Activated CD4-positive, alpha-beta T cell treated with anti-CD3 and anti-CD28 coated beads for 1 hour (primary cell): ENCODE data around the gene QKI.

Experiments
- DNase-seq: peaks from one replicate; pipeline ENCODE4 v3.0.0-alpha.2; 2020

Gene QKI

DNA sequence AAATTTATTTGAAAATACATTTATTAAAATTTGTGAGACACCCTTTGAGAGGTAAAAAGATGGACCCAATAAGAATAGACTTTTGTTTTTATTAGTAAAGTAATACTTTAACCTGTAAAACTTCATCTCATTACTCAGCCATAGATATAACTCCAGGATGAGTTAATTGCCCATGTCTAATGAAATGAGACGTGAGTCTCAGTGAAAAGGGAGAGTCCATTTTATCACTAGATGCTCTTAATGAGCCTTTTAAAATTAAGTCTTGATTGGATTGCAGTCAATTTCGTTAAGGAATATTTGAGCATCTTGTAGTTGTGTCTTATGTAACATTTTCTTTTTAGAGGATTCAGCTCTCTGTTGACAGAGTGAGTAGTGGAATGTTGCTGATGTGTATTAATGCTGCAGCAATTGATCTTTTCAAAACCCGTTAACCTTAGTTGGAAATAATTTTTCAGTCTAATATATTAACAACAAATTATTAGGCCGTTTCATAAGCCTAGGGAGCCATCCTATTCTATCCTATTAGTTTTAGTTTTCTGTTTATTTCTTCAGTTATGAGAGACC, 77.3 kb downstream of the QKI start:
- DNase-seq = no peak

DNA sequence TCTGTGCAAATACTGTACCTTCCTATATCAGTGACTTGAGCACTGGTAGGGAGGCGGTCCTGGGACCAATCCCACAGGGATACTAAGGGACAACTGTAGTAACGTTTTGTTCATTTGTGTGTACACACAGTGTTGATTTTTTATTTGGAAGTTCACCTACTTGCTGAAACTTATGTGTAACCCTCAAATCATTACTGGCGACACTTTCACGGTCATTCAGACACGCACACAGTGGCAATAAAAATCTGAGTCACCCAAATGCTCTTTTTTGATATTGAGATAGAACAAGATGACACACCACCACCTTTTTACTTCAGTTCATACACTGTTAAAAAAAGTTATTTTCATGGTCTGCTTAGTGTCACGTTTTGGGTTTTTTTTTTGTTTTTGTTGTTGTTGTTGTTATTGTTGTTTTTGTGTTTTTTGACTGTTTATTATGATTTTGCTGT, 79.8 kb downstream of the QKI start:
- no peak for DNase-seq

DNA sequence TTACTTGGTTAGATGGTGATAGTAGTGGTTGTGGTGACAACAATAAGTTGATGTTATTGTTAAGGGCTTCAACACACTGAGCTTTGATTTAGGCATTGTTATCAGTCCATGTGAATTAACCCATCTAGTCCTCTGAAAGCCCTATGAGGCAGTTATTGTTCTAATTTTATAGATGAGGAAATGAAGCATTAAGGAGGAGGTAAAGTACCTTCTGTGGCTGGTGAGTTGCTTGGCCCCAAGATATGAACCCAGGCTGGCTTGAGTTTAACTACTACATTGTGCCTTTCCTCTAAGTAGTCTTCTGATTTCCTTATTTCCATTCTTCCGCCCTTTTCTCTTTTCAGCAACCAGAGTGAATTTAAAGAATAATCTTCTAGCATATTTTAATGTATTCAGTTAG, 81.7 kb downstream of the QKI start:
- DNase-seq = no peak

DNA sequence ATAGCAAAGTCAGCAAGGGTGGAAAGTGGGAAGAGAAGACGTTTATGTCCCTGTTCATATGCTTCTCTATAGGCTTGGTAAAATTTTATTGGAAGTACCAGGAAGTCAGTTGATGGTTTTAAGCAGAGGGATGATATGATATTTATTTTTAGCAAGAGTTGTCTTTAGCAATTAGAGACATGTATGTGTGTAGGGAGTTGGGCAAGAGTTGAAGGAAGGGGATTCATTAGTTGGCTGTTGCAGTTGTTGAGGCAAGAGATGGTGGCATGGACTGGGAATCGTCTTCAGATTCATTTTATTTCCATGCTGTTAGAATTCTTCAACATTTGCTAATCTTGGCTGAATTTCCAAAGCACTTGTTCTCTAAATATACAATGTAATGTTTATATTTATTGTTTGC, 85.6 kb downstream of the QKI start:
- no peak for DNase-seq

DNA sequence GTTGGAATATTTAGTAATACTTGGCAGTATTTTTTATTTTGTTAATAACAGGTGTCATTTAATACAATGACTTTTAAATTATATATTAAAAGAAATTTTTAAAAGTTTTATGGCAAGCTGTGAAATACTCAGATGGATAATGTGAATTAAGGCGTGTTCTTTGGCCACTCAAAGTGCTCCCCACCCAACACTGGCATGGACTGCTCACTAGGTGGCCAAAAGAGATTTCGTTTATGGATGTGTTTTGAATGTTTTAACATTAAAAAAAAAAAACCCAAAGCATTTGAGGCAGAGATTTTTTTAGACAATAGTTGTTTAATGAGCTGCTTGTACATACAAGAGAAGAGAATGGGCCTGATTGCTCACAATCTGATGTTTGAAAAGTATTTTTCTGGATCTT, 86.5 kb downstream of the QKI start:
- no peak for DNase-seq

DNA sequence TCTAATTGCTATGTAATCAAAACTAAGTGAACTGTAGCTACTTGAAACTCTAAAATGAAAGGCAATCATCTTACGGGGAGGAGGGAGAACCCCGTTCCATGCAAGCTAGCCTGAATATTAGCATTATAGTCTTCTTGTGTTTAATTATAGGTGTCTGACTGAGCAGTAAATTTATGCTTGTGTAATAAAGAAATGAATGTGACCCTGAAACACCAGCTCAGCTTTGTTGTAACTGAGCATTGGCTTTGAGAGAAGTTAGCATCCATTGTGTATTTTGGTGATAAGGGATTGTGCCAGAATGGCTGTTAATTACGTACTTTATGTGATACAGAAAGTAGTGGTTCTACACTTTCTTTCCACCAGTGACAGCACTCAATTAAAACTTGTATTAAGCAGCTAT, 86.9 kb downstream of the QKI start:
- no peak for DNase-seq

DNA sequence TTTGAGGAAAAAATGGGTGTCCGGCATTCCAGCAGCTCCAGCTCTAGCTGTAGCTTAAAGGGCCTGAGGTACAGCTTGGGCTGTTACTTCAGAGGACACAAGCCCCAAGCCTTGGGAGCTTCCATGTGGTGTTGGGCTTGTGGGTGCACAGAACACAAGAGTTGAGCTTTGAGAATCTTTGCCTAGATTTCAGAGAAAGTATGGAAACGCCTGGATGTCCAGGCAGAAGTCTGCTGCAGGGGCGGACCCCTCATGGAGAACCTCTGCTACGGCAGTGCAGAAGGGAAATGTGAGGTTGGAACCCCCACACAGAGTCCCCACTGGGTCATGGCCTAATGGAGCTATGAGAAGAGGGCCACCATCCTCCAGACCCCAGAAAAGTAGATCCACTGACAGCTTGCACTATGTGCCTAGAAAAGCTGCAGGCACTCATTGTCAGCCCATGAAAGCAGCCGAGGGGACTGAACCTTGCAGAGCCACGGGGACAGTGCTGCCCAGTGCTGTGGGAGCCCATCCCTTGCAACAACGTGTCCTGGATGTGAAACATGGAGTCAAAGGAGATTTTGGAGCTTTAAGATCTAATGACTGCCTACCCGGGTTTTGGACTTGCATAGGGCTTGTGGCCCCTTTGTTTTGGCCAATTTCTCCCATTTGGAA, 90.6 kb downstream of the QKI start:
- no peak for DNase-seq

DNA sequence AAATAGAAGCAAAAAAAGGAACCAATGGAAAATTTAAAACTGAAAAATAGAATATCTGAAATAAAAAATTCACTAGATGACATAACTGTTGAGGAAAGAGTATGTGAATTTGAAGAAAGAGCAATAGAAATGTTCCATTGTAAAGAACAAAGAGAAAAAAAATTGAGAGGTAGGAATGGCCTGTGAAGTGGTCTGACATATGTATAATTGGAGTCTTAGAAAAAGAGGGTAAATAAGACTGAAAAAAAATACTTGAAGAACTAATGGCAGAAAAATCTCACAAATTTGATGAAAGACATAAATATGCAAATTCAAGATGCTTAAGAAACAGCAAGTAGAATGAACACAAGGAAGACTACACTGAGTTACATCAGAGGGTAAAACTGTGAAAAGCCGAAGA, 93.4 kb downstream of the QKI start:
- DNase-seq = no peak

DNA sequence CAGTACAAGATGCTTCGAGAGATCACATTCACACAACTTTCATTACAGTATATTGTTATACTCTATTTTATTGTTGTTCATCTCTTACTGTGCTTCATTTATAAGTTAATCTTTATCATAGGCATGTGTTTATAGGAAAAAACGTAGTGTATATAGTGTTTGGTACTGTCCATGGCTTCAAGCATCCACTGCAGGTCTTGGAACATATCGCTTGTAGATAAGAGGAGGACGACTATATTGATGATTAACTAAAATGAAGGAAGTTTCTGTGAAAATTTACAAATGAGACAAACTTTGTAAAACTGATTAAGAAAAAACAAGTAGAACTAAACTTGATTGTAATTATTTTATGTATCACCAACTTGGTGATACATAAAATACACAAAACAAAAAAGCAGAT, 98.5 kb downstream of the QKI start:
- no peak for DNase-seq

DNA sequence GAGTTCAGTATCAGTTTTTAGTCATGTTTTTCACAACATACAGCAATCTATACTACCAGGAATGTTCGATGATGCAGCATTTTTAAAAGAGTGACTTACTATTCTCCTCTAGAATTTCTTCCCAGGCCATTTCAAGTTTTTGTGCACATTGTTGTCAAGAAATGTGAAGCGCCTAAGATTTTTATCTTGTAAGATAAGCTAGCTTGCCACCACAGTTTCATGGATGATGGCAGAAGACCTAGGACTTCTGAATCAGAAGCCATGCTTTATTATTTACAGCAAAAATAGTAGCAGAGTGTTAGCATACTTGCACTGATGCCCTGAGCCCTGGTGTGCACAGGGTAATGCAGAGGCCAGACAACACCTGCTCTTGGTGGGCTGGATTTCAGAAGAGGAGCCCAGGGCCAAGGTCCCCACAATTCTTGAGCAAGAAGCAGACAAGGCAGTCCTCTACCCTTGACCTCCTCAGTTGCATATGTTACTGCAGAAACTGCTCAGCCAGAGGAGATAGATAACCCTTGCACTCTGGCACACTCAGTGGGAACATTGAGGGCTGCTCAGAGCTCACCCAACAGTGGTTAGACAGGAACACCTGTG, 99.2 kb downstream of the QKI start:
- DNase-seq = no peak

DNA sequence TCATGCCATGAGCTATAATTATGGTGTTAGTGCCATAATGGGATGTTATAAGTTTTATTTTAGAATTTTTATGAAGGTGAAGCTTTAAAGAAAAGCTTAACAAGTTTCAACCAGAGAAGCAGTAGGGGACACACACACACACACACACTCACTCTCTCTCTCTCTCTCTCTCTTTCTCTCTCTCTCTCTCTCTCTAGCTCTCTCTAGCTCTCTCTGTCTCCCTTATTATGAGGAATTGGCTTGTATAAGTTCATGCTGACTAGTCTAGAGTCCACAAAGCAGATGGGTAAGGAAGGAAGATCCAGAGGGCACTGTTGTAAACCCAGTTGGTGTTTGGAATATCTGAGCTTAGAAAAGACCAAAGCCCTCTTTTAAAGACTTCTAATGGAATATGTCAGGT, 102.4 kb downstream of the QKI start:
- no peak for DNase-seq

DNA sequence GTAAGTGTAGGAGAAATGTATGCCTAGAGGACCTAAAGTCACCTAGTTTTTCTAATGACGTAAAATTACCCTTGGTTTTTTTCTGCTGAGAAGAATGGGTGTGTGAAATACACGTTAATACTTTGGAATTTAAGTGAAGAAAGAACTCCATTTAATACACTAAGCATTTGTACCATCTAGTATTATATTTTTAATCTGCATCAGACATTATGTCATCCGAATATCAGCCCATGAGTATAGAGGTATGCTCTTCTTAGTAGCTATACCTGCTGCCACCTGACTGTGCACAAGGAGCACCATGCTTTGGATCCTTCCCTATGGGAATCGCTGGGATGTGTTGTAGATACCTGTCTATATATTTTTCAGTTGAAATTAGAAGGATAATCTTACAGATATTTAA, 106.4 kb downstream of the QKI start:
- no peak for DNase-seq

DNA sequence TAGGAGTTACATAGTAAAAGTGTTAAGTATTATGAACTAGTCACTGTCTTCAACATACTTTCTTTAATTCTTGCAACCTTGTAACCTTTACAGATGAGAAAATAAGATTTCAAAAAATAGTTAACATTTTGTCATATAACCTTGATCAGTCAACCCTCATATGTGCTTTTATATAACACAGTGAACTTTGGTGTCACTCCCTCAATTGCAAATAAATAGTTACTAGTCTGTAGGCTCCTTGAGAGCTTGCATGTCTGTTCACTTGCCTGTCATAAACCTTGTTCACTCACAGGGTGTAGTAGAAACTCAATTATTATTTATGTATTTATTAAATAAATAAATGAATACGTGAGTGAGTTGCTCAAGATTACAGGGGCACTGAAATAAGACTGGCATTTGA, 107.5 kb downstream of the QKI start:
- no peak for DNase-seq

DNA sequence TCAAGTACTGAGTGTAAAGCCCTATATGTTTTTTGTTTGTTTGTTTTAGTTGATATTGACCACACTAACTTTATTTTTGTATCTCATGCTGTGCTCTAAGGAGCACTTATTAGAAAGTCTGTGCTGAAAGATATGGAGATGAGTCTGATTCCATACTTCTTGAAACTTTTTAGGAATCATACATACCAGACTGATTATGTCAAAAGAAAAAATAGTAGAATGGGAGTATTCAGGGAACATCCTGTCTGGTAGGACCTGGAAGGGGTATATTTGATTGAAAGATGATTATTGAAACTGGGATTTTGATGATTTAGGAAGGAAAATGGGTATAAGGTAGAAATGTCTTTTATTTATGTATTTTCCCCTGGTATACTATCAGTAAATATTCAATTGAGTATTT, 111.4 kb downstream of the QKI start:
- DNase-seq = no peak

DNA sequence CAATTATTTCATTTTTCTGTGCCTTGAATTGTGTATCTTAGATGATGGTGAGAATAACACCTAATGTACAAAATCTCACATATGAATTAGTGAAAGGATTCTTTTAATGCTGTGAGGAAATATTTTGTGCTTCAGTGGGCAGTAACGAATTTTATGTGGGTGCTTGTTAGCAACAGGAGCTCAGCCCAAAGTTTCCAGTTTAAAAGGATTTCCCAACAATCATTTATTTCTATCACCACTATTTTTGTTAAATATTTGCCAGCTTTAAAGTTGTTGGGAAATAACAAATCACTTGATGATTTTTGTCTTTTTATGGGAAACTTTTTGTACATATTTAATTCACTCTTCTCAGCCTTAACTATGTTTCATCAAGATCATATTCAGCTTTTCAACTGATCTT, 111.8 kb downstream of the QKI start:
- DNase-seq = no peak

DNA sequence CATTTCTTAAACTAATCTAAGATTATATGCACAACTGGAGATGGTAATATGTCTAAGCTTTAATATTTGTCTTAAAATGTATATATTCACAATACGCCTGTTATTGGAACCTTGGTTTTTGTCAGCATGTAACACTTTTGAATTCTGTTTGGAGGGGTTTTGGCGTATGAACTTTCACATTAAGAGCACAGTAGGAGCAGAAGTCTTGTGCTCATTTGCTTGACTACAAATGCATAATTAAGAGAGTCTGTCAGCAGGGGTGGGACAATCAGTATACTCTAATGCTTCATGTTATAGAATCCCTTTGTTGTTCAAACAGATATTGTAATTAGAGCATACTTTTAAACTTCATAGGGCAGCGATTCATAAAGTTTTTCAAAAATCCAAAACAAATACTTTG, 112.8 kb downstream of the QKI start:
- DNase-seq = no peak

DNA sequence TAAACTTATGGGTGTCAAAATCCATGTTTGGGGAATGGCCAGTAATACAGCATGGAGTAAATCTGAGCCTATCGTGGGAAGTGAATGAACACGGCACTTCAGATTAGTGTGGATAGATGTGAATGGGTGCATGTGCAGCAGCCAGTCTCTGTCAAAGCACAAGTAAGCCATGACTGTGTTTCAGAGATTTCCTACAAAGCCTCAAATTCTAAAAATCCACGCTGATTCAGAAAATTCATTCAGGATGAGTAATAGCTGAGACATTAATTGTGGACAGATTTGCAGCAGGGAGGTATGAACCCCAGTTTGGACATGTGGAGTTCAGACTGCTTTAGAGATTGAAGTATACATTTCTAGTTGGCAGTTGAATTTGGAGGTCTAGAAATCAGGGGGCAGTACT, 115.1 kb downstream of the QKI start:
- no peak for DNase-seq

DNA sequence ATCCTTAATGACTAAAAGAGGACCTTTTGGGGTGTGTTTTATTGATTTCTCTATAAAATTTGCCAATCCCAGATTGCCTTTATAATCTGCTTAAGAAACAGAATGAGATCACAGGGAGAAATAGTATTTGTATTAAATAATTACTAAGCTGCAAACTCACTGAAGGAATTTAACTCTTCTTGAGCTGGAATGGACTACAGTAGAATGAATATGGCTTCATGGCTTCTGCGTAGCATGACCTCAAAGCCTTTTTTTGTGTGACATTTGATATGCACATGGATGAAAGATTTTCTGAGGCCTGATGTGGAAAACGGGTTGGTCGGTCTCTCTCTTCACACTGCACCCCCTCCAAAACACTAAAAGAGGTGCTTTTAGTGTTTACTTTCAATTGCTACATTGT, 115.9 kb downstream of the QKI start:
- no peak for DNase-seq

DNA sequence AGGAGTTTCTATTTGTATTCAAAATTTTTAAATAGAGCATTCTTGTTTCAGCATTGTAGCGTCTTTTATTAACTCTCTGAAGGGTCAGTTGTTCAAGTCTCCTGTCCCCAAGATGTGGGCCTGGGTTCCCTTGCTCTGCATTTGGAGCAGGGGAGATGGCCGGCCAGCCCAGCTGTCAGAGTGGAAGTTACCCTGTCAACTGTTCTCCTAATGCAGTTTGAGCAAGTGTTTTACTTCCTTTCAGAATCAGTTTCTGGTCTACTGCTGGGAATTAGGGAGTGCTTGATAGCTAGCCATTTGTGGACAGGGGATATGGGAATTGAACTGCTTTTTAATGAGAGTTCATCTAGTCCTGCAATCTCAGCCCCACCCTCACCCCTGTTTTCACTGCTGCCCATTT, 116.6 kb downstream of the QKI start:
- DNase-seq = no peak

DNA sequence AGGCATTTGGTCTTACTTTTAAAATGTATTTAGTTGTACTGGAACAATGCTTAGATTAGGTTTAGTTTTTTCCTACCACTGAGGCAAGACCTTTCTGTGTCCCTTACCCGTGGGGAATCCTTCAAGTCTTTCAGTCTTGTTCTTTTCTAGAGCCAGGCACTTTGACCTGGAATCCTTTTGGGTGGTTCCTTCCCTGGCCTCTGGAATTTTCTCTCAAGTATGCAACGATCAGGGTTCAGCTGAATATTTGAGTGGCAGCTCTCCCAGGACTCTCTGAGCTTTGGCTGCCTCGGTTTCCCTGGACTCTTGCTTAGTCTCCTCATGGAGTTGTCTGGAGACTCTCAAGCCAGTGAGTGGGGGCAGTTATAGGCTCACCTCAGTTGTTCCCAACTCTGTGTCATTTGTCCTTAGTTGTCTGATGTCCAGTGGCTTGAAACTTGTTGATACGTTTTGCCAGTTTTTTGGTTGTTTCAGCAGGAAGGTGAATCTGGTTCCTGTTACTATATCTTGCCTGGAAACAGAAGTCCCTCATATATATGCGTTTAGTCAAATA, 118.1 kb downstream of the QKI start:
- DNase-seq = no peak

DNA sequence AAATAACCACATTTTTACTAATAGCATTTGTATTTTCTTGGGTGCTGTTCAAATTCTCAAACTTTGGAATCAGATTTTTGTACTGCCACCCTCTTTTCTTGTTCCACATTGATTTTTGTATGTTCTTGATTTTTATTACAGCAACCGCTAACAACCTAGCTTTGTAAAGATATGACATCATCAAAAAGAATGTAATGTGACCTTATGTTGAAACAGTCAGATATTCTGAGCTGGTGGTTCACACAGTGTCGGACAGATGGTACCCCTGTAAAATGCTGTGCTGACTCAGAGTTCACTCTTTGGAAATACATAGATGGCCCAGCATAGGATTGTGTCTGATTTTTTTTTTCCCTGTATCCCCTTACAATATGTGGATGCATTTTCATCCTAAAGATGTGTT, 118.9 kb downstream of the QKI start:
- no peak for DNase-seq

DNA sequence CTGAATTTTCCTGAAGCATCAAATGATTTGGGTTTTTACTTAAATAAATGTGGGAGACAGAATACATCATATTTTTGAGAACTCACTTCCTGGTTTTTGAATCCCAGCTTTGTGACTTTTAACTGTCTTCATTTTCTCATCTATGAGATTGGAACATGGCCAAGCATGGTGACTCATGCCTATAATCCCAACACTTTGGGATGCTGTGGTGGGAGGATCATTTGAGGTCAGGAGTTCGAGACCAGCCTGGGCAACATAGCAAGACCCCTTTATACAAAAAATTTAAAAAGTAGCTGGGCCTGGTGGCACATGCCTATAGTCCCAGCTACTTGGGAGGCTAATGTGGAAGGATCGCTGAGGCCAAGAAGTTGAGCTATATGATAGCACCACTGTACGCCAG, 122.3 kb downstream of the QKI start:
- no peak for DNase-seq

DNA sequence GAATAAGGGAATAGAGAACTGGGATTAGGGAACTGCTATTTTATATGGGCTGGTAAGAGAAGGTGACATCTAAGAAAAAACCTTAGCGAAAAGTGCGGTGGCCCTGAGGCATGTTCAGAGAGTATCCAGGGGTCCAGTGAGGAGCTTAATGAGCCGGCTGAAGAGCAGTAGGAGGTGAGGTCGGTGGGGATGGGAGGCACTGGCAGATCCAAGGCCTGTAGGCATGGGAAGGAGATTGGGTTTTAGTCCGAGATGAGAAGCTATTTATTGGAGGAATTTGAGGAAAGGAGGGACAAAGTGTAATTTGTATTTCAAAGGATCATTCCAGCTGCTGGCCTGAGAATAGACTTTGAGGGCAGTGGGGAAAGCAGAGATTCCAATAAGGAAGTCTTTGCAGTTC, 123.8 kb downstream of the QKI start:
- no peak for DNase-seq

DNA sequence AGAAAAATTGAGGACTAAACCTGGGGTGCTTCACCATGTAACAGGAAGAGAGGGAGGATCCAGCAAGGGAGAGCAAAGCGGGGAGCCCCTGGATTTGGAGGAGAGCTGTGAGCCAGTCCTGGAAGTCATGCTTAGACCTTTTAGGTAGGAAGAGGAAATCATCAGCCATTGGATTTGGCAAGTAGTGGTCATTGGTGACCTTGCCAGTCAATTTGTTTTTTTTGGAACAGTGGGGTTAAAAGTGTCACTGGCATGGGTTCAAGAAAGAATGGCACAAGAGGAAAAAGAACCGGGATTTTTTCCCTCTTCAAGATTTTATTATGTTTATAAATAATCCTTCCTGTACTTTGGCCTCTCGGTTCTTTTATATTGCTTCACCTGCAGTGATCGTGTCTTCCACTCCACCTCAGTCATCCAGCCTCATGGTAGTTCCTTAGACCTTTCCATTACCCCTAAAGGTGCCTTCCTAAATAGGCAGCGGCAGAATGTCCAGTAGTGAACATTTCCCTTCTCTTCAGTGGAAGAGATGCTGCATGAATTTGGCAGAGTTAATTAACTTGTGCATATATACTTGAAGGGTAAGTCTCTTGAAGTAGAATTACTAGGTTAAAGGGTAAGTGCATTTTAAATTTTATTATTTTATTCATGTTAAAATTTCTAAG, 124.7 kb downstream of the QKI start:
- DNase-seq = no peak
